HEK293 (cell line): ENCODE measurements around the gene ZNF629.
A peak's percentile ranks its signal among the peaks of the same experiment; 100 is the strongest.

ENCODE experiments used
- CTCF ChIA-PET: fragments of 350-600 bp; formaldehyde crosslinking; extraction: SDS; loops from one replicate; lab custom pipeline; 2021; ENCODE audit warnings: antibody characterized with exemption; lab: Yijun Ruan, JAX
- POLR2A ChIA-PET: fragments of 300-600 bp; formaldehyde crosslinking; extraction: SDS; loops from one replicate; lab custom pipeline; 2020; ENCODE audit warnings: antibody characterized with exemption, inconsistent platforms; lab: Yijun Ruan, JAX
- H3K27ac ChIP-seq: fragments of 200-500 bp; sonication (Bioruptor generic); 2 replicates; pipeline ENCODE4 v1.5.1; 2014; ENCODE audit warnings: low read depth, low read length, control low read depth, inconsistent platforms; ENCODE audit errors: extremely low read depth
- H3K36me3 ChIP-seq, 2 experiments: fragments of 200-500 bp in 1 of 2; sonication (Bioruptor generic) in 1 of 2; 1 replicate in 1 of 2; 2 replicates in 1 of 2; pipeline ENCODE4 v1.5.1; 2014 to 2017; ENCODE audit warnings: inconsistent platforms in 2 of 2, low read length in 2 of 2; ENCODE audit not compliant: control insufficient read depth in 2 of 2, insufficient read depth in 1 of 2
- H3K4me1 ChIP-seq: fragments of 200-500 bp; sonication (Bioruptor generic); 2 replicates; pipeline ENCODE4 v1.5.1; 2014; ENCODE audit warnings: mild to moderate bottlenecking, low read length, inconsistent platforms; ENCODE audit not compliant: control insufficient read depth, insufficient read depth
- H3K4me3 ChIP-seq: 2 replicates; pipeline ENCODE4 v1.5.1; 2011; ENCODE audit warnings: low read depth, mild to moderate bottlenecking, control low read depth, low read length, moderate library complexity
- H3K9me3 ChIP-seq: fragments of 200-500 bp; sonication (Bioruptor generic); 2 replicates; pipeline ENCODE4 v1.5.1; 2014; ENCODE audit warnings: low read depth, low read length, inconsistent platforms; ENCODE audit not compliant: control insufficient read depth, insufficient read depth
- ATF2 ChIP-seq: fragments of 450-650 bp; formaldehyde crosslinking; IDR thresholded peaks from 2 replicates; pipeline ENCODE4 v1.5.1; 2016; ENCODE audit warnings: missing biosample characterization, missing genetic modification characterization, low read depth
- EGR2 ChIP-seq: fragments of 450-650 bp; formaldehyde crosslinking; IDR thresholded peaks from 2 replicates; pipeline ENCODE4 v1.5.1; 2016; ENCODE audit warnings: low read depth, missing biosample characterization, missing genetic modification characterization
- KLF8 ChIP-seq: fragments of 450-650 bp; formaldehyde crosslinking; IDR thresholded peaks from 2 replicates; pipeline ENCODE4 v1.5.1; 2016; ENCODE audit warnings: missing biosample characterization, missing genetic modification characterization
- OVOL3 ChIP-seq: fragments of 450-650 bp; formaldehyde crosslinking; IDR thresholded peaks from 2 replicates; pipeline ENCODE4 v1.5.1; 2016; ENCODE audit warnings: missing biosample characterization, missing genetic modification characterization
- SALL2 ChIP-seq: fragments of 450-650 bp; formaldehyde crosslinking; IDR thresholded peaks from 2 replicates; pipeline ENCODE4 v1.5.0; 2017; ENCODE audit warnings: missing biosample characterization, mild to moderate bottlenecking, missing genetic modification characterization, borderline replicate concordance
- SP3 ChIP-seq: fragments of 450-650 bp; formaldehyde crosslinking; IDR thresholded peaks from 2 replicates; pipeline ENCODE4 v1.5.1; 2016; ENCODE audit warnings: missing biosample characterization, missing genetic modification characterization
- ZBTB21 ChIP-seq: fragments of 450-650 bp; formaldehyde crosslinking; IDR thresholded peaks from 2 replicates; pipeline ENCODE4 v1.5.1; 2017; ENCODE audit warnings: missing biosample characterization, missing genetic modification characterization
- ZNF146 ChIP-seq: fragments of 450-650 bp; formaldehyde crosslinking; IDR thresholded peaks from 2 replicates; pipeline ENCODE4 v1.5.1; 2016; ENCODE audit warnings: missing biosample characterization, missing genetic modification characterization
- ZNF341 ChIP-seq: fragments of 450-650 bp; formaldehyde crosslinking; IDR thresholded peaks from 2 replicates; pipeline ENCODE4; 2016; ENCODE audit warnings: low read depth, missing biosample characterization, missing genetic modification characterization
- ZNF423 ChIP-seq: fragments of 450-650 bp; formaldehyde crosslinking; IDR thresholded peaks from 2 replicates; pipeline ENCODE4 v1.5.1; 2016; ENCODE audit warnings: missing biosample characterization, missing genetic modification characterization
- ZNF426 ChIP-seq: fragments of 450-650 bp; formaldehyde crosslinking; IDR thresholded peaks from 2 replicates; pipeline ENCODE4 v1.5.1; 2017; ENCODE audit warnings: missing biosample characterization, missing genetic modification characterization, mild to moderate bottlenecking, inconsistent platforms, moderate library complexity
- ZNF518A ChIP-seq: fragments of 450-650 bp; formaldehyde crosslinking; conservative IDR thresholded peaks from 2 replicates; pipeline ENCODE4 v1.5.1; 2016; ENCODE audit warnings: low read depth, missing biosample characterization, missing genetic modification characterization
- ZNF560 ChIP-seq: fragments of 450-650 bp; formaldehyde crosslinking; IDR thresholded peaks from 2 replicates; pipeline ENCODE4 v1.5.1; 2017; ENCODE audit warnings: missing biosample characterization, missing genetic modification characterization, borderline replicate concordance
- ZNF585B ChIP-seq: fragments of 450-650 bp; formaldehyde crosslinking; IDR thresholded peaks from 2 replicates; pipeline ENCODE4 v1.5.1; 2016; ENCODE audit warnings: missing biosample characterization, missing genetic modification characterization
- ZNF600 ChIP-seq: fragments of 450-650 bp; formaldehyde crosslinking; IDR thresholded peaks from 2 replicates; pipeline ENCODE4 v1.5.1; 2016; ENCODE audit warnings: missing biosample characterization, missing genetic modification characterization
- ZNF692 ChIP-seq: fragments of 450-650 bp; formaldehyde crosslinking; IDR thresholded peaks from 2 replicates; pipeline ENCODE4 v1.5.1; 2016; ENCODE audit warnings: missing biosample characterization, missing genetic modification characterization
- ZNF768 ChIP-seq: fragments of 450-650 bp; formaldehyde crosslinking; IDR thresholded peaks from 2 replicates; pipeline ENCODE4 v1.5.1; 2018; ENCODE audit warnings: missing biosample characterization, mild to moderate bottlenecking, missing genetic modification characterization
- ZNF792 ChIP-seq: fragments of 450-650 bp; formaldehyde crosslinking; IDR thresholded peaks from 2 replicates; pipeline ENCODE4 v1.5.1; 2016; ENCODE audit warnings: missing biosample characterization, missing genetic modification characterization
- ZNF830 ChIP-seq: fragments of 450-650 bp; IDR thresholded peaks from 2 replicates; pipeline ENCODE4 v1.5.0; 2018; ENCODE audit warnings: missing biosample characterization, missing genetic modification characterization, low read depth, mild to moderate bottlenecking, moderate library complexity

Gene ZNF629

GRCh38 chr16:30780549-30780948 is 6.5 kb downstream of the ZNF629 start:
- ChIA-PET POLR2A (interaction anchor here (0.5 to 1.8 kb wide), 6 partner anchors 11 to 48 kb away, joined by 3 to 5 read pairs (median 3); partner anchors contain the start of gene PHKG2), CTCF (interaction anchor here (1.0 kb wide), 1 partner anchor 33 kb away, joined by 3 read pairs; no protein-coding TSS in a partner anchor)
- H3K27ac ChIP-seq, result no peak overlapping the region
- no peak for TF ChIP-seq ZNF426 (tag by site-specific recombination)
- TF ChIP-seq ZNF423 (tag by site-specific recombination), result no peak
- TF ChIP-seq ZNF518A (tag by site-specific recombination), result no peak
- TF ChIP-seq ZNF341 (tag by site-specific recombination), result no peak
- no peak for TF ChIP-seq OVOL3
- TF ChIP-seq ZNF792 (tag by site-specific recombination), result no peak
- TF ChIP-seq ZBTB21, result no peak
- TF ChIP-seq EGR2, result no peak
- no peak for TF ChIP-seq SALL2 (tag by site-specific recombination)
- no peak for TF ChIP-seq ZNF585B
- peaks cover 3% of the 10 kb centered on the region for H3K4me1 ChIP-seq
- peaks cover 0 to 66% of the 10 kb centered on the region in 2 experiments; a peak in 1 of 3 replicates for H3K36me3 ChIP-seq
- H3K9me3 ChIP-seq, result no peaks in the 10 kb centered on the region
- no peak overlapping the region for H3K4me3 ChIP-seq

- Histone ChIP-seq H3K27ac (no peak overlapping the region), H3K4me3 (no peak overlapping the region), H3K36me3 (peaks cover 0 to 61% of the 10 kb centered on the region in 2 experiments; a peak in 1 of 3 replicates), H3K4me1 (peaks cover under 1% of the 10 kb centered on the region), H3K9me3 (no peaks in the 10 kb centered on the region)
- POLR2A ChIA-PET, result interaction anchor here (0.5 to 1.8 kb wide), 6 partner anchors 11 to 47 kb away, joined by 3 to 5 read pairs (median 3); partner anchors contain the start of gene PHKG2
- no peak for TF ChIP-seq KLF8 (tag by site-specific recombination)
- TF ChIP-seq ZNF692 (tag by site-specific recombination), result peak; percentile 1; the same call in 1 of the 2 replicates
- TF ChIP-seq ZNF560 (tag by site-specific recombination), result no peak
- TF ChIP-seq SP3 (tag by site-specific recombination), result no peak
- TF ChIP-seq ZNF768, result no peak
- TF ChIP-seq ATF2 (tag by site-specific recombination), result no peak
- no peak for TF ChIP-seq ZNF830
- TF ChIP-seq ZNF146 (tag by site-specific recombination), result no peak
- TF ChIP-seq ZNF600, result peak; percentile 88
- TF ChIP-seq ZNF585B, result no peak
- CTCF ChIA-PET, result interaction anchor here (1.0 kb wide), 1 partner anchor 34 kb away, joined by 3 read pairs; no protein-coding TSS in a partner anchor
Measured at GRCh38 chr16:30780021-30780420, 7.0 kb downstream of the ZNF629 start.
